ENCODE data around the gene RAPGEF5. TPM values are rescaled to one million over a fixed set of nuclear protein-coding genes. Genes with fewer than 3 reads are reported as not detected.

RAPGEF5 gene
- total and polyA plus RNA-seq, 10 of the 15 experiments (the other 5 are each of a cell fraction or from before 2014, with no cell fraction given): 0.38 to 4.0 (median 1.6) TPM; not detected in 1

- Histone ChIP-seq H3K79me2 (ENCODE audit: control insufficient read depth, insufficient read depth, low read length) (no peaks in the 10 kb centered on the region), H4K20me1 (ENCODE audit: control insufficient read depth, insufficient read depth) (no peaks in the 10 kb centered on the region), H2AFZ (ENCODE audit: control insufficient read depth, low read depth, low read length) (no peak overlapping the region; the same call in 1 of the 2 replicates), H3K36me3 (ENCODE audit: control insufficient read depth in 2 of 2, insufficient read depth in 2 of 2, low read length in 1 of 2) (no peaks in the 10 kb centered on the region), H3K4me2 (ENCODE audit: control insufficient read depth, insufficient read depth) (no peak overlapping the region), H3K4me3 (no peak overlapping the region), H3K4me1 (ENCODE audit: control insufficient read depth, insufficient read depth, low read length) (peaks cover 11% of the 10 kb centered on the region; the same call in 1 of the 2 replicates), H3K9me3 (replicated peaks; ENCODE audit: control insufficient read depth, insufficient read depth, low read length) (no peaks in the 10 kb centered on the region), H3K27ac (ENCODE audit: control insufficient read depth, insufficient read depth) (no peak overlapping the region), H3K27me3 (replicated peaks in 1 of 2; ENCODE audit: control insufficient read depth in 2 of 2, insufficient read depth in 2 of 2, low read length in 1 of 2) (no peaks in the 10 kb centered on the region; a peak in 1 of 4 replicates), H3K9ac (ENCODE audit: control insufficient read depth, insufficient read depth, low read length) (no peak overlapping the region)
- DNase-seq (ENCODE audit: low read depth, low spot score) (no peak), FAIRE-seq (no peak), ATAC-seq (no peak)
- POLR2A ChIA-PET: no interaction called here
- WGBS (ENCODE audit: insufficient coverage, insufficient replicate concordance, low lambda C conversion rate, missing lambda C conversion rate): 0% methylated on average over 3 of the region's 3 CpGs
- BruUV-seq (replicated peaks): no TSS peak
- in situ Hi-C loops (cut with MboI) (no loop called here), intact Hi-C loops (cut with micrococcal nuclease; ENCODE audit: unreplicated experiment) (no loop called here)
- RAD21 ChIA-PET (ENCODE audit: unreplicated experiment): no interaction called here
- SMC1A ChIA-PET (ENCODE audit: uncharacterized antibody, unreplicated experiment): interaction anchor here (1.2 to 1.4 kb wide), 3 partner anchors 11 to 27 kb away, joined by 3 to 5 read pairs (median 3); no protein-coding TSS in a partner anchor
- no peak for TF ChIP-seq NFYA (IDR thresholded peaks at IDR 0.05; ENCODE audit: borderline replicate concordance, low read depth, low read length)
- TF ChIP-seq BACH1 (IDR thresholded peaks at IDR 0.05; ENCODE audit: borderline replicate concordance): no peak
- TF ChIP-seq PAX5 (IDR thresholded peaks at IDR 0.05; ENCODE audit: borderline replicate concordance, low read depth, low read length): no peak
- TF ChIP-seq TCF3 (IDR thresholded peaks at IDR 0.05; ENCODE audit: borderline replicate concordance, insufficient read depth, low read depth, low read length): no peak
- TF ChIP-seq TCF7 (IDR thresholded peaks at IDR 0.05; ENCODE audit: borderline replicate concordance): no peak
- no peak for TF ChIP-seq SREBF2 (IDR thresholded peaks at IDR 0.05; ENCODE audit: low read length)
- TF ChIP-seq NFIC (IDR thresholded peaks at IDR 0.05; ENCODE audit: low read depth, low read length): no peak
- no peak for TF ChIP-seq POLR2AphosphoS2 (IDR thresholded peaks at IDR 0.05; ENCODE audit: low read depth, low read length)
- no peak for TF ChIP-seq IRF3 (IDR thresholded peaks at IDR 0.05)
- TF ChIP-seq EZH2 (IDR thresholded peaks at IDR 0.05; ENCODE audit: borderline replicate concordance, control insufficient read depth, low read depth, low read length): no peak
- TF ChIP-seq ZNF207 (IDR thresholded peaks at IDR 0.05; ENCODE audit: borderline replicate concordance): no peak
- no peak for TF ChIP-seq CEBPB (IDR thresholded peaks at IDR 0.05; ENCODE audit: borderline replicate concordance in 1 of 2, low read depth in 2 of 2, low read length in 2 of 2)
- no peak for TF ChIP-seq TBL1XR1 (IDR thresholded peaks at IDR 0.05; ENCODE audit: low read depth, low read length)
- no peak for TF ChIP-seq SPI1 (IDR thresholded peaks at IDR 0.05; ENCODE audit: borderline replicate concordance, insufficient read depth, low read depth, low read length)
- TF ChIP-seq FOS (IDR thresholded peaks at IDR 0.05; ENCODE audit: borderline replicate concordance, extremely low read depth, insufficient read length): no peak
- TF ChIP-seq DPF2 (IDR thresholded peaks at IDR 0.05): no peak
- no peak for TF ChIP-seq ATF7 (IDR thresholded peaks at IDR 0.05; ENCODE audit: low read depth)
- TF ChIP-seq STAT3 (IDR thresholded peaks at IDR 0.05; ENCODE audit: low read depth, low read length): no peak
- CTCF ChIA-PET: interaction anchor here (0.6 kb wide), 1 partner anchor 82 kb away, joined by 3 read pairs; no protein-coding TSS in a partner anchor
Measured at GRCh38 chr7:22373388-22373787, 16.4 kb upstream of the RAPGEF5 start.

Data from GM12878 (cell line).